Measurements from ENCODE around the gene RNF5. TPM values are rescaled to one million over a fixed set of nuclear protein-coding genes. Genes with fewer than 3 reads are reported as not detected.
A peak's percentile ranks its signal among the peaks of the same experiment; 100 is the strongest.

Gene RNF5
- total RNA-seq, 1 donor from 2014 or later = 39.7 TPM

GRCh38 chr6:32153564-32154513 is 24.4 kb upstream of the RNF5 start, which contains the start of gene PPT2:
Gene PPT2 (plus strand): TSS chr6:32154141. CDS start chr6:32154595, 454 bp downstream.
- peaks cover 33% of the 10 kb centered on the region for H3K4me1 Mint-ChIP-seq
- no peaks in the 10 kb centered on the region for H3K9me3 Mint-ChIP-seq
- H3K4me3 Mint-ChIP-seq = peak within 1 kb of the TSS; percentile 96
- intact Hi-C loops (cut with micrococcal nuclease) = loop anchor here (1.0 to 10.0 kb wide), 6 partner anchors 22 to 109 kb away; partner anchors contain the start of genes AGPAT1, FKBPL and PBX2
- DNase-seq (peak; percentile 60), ATAC-seq (ENCODE audit: low read depth) (peak; percentile 49)
- no peaks in the 10 kb centered on the region for H3K36me3 Mint-ChIP-seq (ENCODE audit: low read depth)
- H3K27ac Mint-ChIP-seq = peak within 1 kb of the TSS; percentile 59
- TF ChIP-seq CTCF (IDR thresholded peaks at IDR 0.05) = no peak
- ChIA-PET POLR2A (interaction anchor here (0.6 to 1.2 kb wide), 4 partner anchors 15 to 41 kb away, joined by 3 to 8 read pairs (median 5); partner anchors contain the start of gene PBX2), CTCF (interaction anchor here (1.0 to 1.3 kb wide), 4 partner anchors 10 to 42 kb away, joined by 3 to 10 read pairs (median 4); partner anchors contain the start of gene ATF6B)
- H3K27me3 Mint-ChIP-seq = peaks cover 29% of the 10 kb centered on the region

GRCh38 chr6:32154514-32155161 is 23.6 kb upstream of the RNF5 start:
- H3K4me3 Mint-ChIP-seq = peak overlapping the region; percentile 96
- ATAC-seq (ENCODE audit: low read depth) (peak; percentile 89), DNase-seq (no peak)
- no peaks in the 10 kb centered on the region for H3K36me3 Mint-ChIP-seq (ENCODE audit: low read depth)
- H3K9me3 Mint-ChIP-seq = no peaks in the 10 kb centered on the region
- peak overlapping the region; percentile 53 for H3K27ac Mint-ChIP-seq
- no peak for TF ChIP-seq CTCF (IDR thresholded peaks at IDR 0.05)
- intact Hi-C loops (cut with micrococcal nuclease) = loop anchor here (1.0 to 10.0 kb wide), 6 partner anchors 22 to 110 kb away; partner anchors contain the start of genes AGPAT1, FKBPL and PBX2
- POLR2A ChIA-PET = interaction anchor here (0.6 to 1.2 kb wide), 4 partner anchors 16 to 41 kb away, joined by 3 to 8 read pairs (median 5); partner anchors contain the start of gene PBX2
- H3K27me3 Mint-ChIP-seq = peaks cover 24% of the 10 kb centered on the region
- peaks cover 28% of the 10 kb centered on the region for H3K4me1 Mint-ChIP-seq
- CTCF ChIA-PET = interaction anchor here (1.0 to 1.3 kb wide), 4 partner anchors 9 to 41 kb away, joined by 3 to 10 read pairs (median 4); no protein-coding TSS in a partner anchor

- H3K4me3 Mint-ChIP-seq = no peak overlapping the region
- H3K27ac Mint-ChIP-seq = no peak overlapping the region
- H3K9me3 Mint-ChIP-seq = no peaks in the 10 kb centered on the region
- POLR2A ChIA-PET = interaction anchor here (0.7 kb wide), 1 partner anchor 14 kb away, joined by 3 read pairs; no protein-coding TSS in a partner anchor
- no peaks in the 10 kb centered on the region for H3K36me3 Mint-ChIP-seq (ENCODE audit: low read depth)
- peaks cover 25% of the 10 kb centered on the region for H3K4me1 Mint-ChIP-seq
- TF ChIP-seq CTCF (IDR thresholded peaks at IDR 0.05) = no peak
- intact Hi-C loops (cut with micrococcal nuclease) = loop anchor here (10.0 kb wide), 1 partner anchor 112 kb away; no protein-coding TSS in a partner anchor
- CTCF ChIA-PET = no interaction called here
- no peak for DNase-seq
- H3K27me3 Mint-ChIP-seq = peaks cover 9% of the 10 kb centered on the region
- ATAC-seq (ENCODE audit: low read depth) = no peak
Observed at GRCh38 chr6:32156891-32157290, 21.3 kb upstream of the RNF5 start.

- Mint-ChIP-seq H3K27ac (no peak overlapping the region), H3K4me3 (no peak overlapping the region), H3K36me3 (ENCODE audit: low read depth) (no peaks in the 10 kb centered on the region), H3K4me1 (peaks cover 20% of the 10 kb centered on the region), H3K9me3 (no peaks in the 10 kb centered on the region), H3K27me3 (peaks cover 3% of the 10 kb centered on the region)
- ChIA-PET POLR2A (no interaction called here), CTCF (no interaction called here)
- intact Hi-C loops (cut with micrococcal nuclease) = loop anchor here (10.0 kb wide), 1 partner anchor 113 kb away; no protein-coding TSS in a partner anchor
- ATAC-seq (ENCODE audit: low read depth) = no peak
- TF ChIP-seq CTCF (IDR thresholded peaks at IDR 0.05) = no peak
- no peak for DNase-seq
Observed at GRCh38 chr6:32158052-32158451, 20.2 kb upstream of the RNF5 start.

Measured in activated B cell treated with CpG ODN at 0.5 μM for 24 hours (primary cell).